Measurements from ENCODE around the gene THSD7A. TPM values are rescaled to one million over a fixed set of nuclear protein-coding genes. Genes with fewer than 3 reads are reported as not detected.
A peak's percentile ranks its signal among the peaks of the same experiment; 100 is the strongest.

The THSD7A gene
- total RNA-seq, 1 experiment from 2014 or later: 5.7 TPM

- DNase-seq (ENCODE audit: extremely low read depth, low read depth): no peak
These were observed 485.7 kb downstream of the THSD7A start for GRCh38 chr7:11346302-11346701.

DNA sequence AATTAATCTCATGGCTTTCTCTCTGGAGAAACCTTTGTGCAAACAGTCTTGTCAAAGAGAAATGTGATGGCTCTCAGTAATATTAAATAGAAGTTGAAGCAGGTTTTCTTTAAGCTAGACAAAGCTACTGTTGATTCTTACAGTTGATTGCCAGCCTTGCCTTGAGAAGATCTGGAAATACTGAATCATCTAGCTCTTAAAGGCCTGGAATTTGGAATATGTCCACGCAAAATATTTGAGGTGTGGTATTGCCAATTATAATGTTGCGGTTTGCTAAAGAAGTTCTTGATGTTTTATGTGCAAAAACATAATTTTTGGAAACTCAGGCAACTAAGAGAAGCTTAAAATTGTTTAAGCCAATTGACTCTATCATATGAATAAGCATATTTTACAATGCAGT lies 486.4 kb downstream of the THSD7A start:
- no peak for DNase-seq (ENCODE audit: extremely low read depth, low read depth)

- DNase-seq (ENCODE audit: extremely low read depth, low read depth): peak; percentile 59
These were observed 488.1 kb downstream of the THSD7A start for GRCh38 chr7:11343818-11344413.

DNA sequence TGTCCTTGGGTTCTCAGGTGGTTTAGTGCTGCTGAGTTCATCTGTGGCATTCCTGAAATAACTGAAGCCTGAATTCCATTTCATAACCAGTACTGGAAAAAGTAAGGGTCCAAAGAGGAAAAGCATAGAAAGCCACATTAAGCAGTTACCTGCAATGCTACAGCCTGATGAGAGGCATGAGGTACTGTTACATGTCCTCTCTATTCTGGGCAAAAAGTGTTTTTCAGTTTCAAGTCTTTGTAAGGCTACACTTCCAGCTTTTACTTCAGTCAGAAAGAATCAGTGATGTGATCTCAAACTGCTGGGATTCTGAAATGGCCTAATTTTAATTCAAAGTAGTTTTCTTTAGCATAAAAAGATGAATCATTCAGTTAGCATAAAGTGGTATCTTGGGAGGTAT lies 488.9 kb downstream of the THSD7A start:
- no peak for DNase-seq (ENCODE audit: extremely low read depth, low read depth)

- DNase-seq (ENCODE audit: extremely low read depth, low read depth): peak; percentile 41
These were observed 490.6 kb downstream of the THSD7A start for GRCh38 chr7:11341285-11341944.

- DNase-seq (ENCODE audit: extremely low read depth, low read depth): no peak
These were observed 495.6 kb downstream of the THSD7A start for GRCh38 chr7:11336432-11336831.

- no peak for DNase-seq (ENCODE audit: extremely low read depth, low read depth)
These were observed 496.1 kb downstream of the THSD7A start for GRCh38 chr7:11335947-11336346.

DNA sequence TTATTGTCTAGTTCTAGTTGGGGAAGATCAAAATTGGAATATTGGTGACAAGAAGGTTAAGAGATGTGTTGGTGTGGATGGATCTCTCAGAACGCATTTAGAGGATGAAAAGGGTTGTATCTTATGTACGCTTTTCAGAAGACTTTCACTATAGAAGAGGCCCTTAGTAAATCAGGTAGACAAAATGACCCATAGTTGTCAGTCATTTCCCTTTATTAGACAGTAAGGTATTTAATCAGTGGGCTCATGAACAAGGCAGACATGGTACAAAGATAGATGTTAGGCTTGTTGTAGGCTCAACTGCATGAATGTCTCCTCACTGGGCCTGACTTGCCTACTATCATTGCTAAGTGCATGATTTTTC lies 499.2 kb downstream of the THSD7A start:
- no peak for DNase-seq (ENCODE audit: extremely low read depth, low read depth)

DNA sequence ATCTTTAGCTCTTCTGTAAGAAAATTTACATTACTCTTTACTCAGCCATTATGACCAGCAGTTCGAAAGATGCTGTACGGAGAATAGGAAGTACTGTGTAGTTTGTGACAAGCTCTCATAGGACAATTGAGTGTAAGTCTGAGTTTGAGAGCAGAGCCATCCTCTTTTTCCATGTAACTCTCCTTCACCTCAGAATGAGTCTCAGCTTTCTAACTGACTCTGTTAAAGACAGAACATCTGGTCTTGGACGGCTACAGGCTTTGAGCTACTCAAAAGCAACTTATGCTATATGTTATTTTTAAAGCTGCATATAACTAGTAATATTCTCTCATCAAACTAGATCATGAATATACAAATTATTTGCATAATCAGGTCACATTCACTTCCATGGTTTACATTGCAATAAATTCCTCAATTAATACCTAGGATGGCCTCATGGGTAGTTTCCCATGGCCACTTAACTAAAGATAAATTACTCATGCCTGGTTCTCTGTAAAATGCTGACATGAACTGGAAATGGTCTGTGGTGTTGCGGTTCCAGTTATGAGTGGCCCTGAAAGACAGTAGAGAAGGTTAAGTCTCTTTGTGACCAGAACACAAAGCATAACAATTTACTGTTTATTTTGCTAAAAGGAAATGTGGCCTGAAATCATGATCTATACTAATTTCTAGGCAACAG lies 499.7 kb downstream of the THSD7A start:
- no peak for DNase-seq (ENCODE audit: extremely low read depth, low read depth)

DNA sequence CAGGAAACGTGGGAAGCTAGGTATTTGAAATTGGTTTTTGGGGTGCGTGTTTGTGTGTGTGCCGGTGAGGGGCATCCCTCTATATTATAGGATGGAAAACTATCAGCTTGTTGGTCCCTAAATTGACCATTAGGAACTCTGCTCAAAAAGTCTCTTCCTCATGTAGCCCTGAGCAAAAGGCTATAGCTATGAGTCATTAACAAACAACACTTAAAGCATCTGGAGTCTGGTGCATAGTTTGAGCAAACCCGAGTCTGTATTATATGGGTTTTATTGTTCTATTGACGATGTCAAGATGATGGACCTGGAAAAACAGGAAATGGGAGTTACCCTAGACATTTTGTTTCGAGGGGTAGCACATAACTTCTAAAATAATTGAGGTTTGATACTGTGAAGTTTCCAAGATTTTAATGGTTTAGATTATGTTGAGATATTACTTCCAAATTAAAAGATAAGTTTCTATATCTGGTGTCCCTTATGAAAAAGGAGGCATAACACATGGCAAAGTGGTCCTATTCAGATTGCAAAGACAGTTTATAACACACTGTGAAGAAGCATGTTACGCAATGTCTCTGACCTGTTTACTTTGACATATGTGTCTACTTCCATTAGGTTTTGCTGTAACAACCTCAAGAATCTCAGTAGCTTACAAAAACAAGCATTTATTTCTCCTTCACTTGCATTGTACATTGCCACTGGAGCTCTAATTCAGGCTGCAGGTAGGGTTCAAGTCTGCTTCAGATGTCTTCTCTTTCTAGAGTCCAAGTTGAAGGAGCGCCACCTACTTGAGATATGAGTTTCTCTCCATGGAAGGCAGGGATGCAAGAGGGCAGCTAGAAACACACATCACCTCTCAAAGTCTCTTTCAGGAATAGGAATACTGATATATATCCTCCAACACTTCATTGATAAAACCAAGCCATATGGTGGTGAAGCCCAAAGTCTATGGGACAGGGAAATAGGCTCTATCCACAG lies 500.6 kb downstream of the THSD7A start:
- DNase-seq (ENCODE audit: extremely low read depth, low read depth): no peak

- no peak for DNase-seq (ENCODE audit: extremely low read depth, low read depth)
These were observed 501.3 kb downstream of the THSD7A start for GRCh38 chr7:11330717-11331116.

DNA sequence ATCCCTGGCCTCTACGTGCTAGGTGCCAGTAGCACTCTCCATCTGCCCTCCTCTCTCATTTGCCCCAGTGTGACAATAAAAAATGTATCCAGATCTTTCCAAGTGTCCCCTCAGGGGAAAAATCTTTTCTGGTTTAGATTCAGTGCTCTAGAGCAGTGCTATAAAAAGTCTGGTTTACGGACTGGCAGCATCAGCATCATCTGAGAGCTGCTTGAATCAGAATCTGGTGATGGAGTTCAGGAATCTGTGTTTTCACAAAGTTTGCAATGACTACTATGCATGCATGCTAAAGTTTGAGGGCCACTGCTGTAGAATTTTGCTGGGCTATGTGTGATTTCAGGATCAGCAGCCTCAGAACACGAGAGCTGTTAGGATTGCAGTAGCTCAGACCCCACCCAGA lies 501.8 kb downstream of the THSD7A start:
- DNase-seq (ENCODE audit: extremely low read depth, low read depth): no peak

- DNase-seq (ENCODE audit: extremely low read depth, low read depth): no peak
These were observed 502.4 kb downstream of the THSD7A start for GRCh38 chr7:11329626-11330025.

DNA sequence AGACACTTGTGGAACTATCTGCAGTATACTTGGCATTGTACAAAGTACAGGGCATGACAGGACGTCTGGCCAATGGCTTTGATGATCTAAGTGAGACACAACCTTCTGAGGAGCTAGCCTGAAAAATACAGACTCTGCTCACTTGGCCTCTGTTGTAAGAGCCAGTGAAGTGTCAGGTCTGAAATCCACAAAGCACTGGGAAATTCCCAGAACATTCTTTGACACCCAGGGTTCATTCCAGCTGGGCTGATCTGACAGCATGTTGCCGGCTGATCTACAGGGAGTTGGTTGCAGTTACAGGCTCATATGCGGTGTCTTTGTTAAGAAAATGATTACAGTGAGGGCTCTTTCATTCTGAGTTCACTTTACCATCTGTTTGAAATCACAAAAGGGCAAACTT lies 503.7 kb downstream of the THSD7A start:
- no peak for DNase-seq (ENCODE audit: extremely low read depth, low read depth)

DNA sequence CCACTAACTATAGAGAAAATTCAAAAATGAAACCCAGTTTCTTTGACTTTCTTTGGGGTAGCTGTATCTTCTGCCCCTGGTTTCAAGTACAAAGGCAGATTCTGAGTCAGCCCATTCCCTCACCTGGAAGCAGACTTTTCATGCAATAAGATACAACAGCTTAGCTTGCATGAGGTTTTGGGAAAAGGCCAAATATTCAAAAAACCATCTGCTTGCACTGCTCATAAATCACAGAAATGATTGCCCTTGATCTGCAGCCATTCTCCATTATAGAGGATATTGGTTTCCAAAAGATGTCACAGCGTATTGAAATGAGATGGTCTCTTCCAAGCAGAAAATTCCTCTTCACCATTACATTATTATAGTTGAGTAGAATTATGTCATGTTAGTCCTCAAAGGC lies 504.4 kb downstream of the THSD7A start:
- no peak for DNase-seq (ENCODE audit: extremely low read depth, low read depth)

Data from NCI-H460 (cell line).